ENCODE data around the gene RNPC3. TPM values are rescaled to one million over a fixed set of nuclear protein-coding genes. Genes with fewer than 3 reads are reported as not detected.

The RNPC3 gene, protein sequence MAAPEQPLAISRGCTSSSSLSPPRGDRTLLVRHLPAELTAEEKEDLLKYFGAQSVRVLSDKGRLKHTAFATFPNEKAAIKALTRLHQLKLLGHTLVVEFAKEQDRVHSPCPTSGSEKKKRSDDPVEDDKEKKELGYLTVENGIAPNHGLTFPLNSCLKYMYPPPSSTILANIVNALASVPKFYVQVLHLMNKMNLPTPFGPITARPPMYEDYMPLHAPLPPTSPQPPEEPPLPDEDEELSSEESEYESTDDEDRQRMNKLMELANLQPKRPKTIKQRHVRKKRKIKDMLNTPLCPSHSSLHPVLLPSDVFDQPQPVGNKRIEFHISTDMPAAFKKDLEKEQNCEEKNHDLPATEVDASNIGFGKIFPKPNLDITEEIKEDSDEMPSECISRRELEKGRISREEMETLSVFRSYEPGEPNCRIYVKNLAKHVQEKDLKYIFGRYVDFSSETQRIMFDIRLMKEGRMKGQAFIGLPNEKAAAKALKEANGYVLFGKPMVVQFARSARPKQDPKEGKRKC
- total RNA-seq = 35.4 TPM
- long read RNA-seq, transcript RNPC3-202 (15 exons, 2,013 nt) = major isoform, 5 of 48 reads
- long read RNA-seq, partial matches to known transcripts = 11 of 48 reads
- long read RNA-seq, other reads (novel, unspliced or antisense) = 30 of 48 reads

DNA sequence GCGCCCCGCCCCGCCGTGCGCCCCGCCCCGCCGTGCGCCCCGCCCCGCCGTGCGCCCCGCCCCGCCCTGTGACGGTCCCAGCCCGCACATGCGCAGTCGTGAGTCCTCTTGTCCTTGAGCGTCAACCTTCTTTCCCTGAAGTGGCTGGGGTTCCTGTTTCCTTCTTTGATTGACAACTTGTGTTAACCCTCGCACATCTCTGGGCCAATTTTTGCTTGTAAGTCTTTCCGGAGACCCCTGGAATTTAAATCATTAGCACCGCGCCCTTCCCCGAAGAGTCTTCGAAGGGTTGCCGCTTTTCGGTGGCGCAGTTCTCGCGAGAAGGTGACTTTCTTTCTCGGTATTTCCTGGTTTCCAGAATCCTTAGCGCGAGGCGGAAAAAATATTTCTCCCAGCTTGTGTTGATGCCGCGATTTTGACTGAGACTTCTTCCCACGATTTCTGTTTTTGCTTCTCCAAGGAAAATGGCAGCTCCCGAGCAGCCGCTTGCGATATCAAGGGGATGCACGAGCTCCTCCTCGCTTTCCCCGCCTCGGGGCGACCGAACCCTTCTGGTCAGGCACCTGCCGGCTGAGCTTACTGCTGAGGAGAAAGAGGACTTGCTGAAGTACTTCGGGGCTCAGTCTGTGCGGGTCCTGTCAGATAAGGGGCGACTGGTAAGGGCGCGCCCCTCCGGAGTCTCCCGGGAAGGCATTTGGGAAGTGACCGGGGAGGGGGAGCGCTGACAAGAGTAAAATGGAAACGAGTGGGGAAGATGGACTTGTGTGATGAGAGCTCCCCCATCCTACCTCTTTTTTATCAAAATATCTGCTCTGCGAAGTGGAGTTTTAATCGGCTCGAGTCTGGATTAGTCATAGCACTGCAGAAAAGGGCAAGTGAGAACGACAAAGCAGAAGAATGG lies at the start of gene RNPC3:
TSS of gene RNPC3 (plus strand) at position 93 of the 901 bp plus-strand sequence. CDS start at position 465, 372 bp downstream.
- H3K36me3 ChIP-seq = peaks cover 18% of the 10 kb centered on the region
- peaks cover 20% of the 10 kb centered on the region for H3K4me1 ChIP-seq
- H3K27ac ChIP-seq = peak within 1 kb of the TSS; percentile 95
- no peaks in the 10 kb centered on the region for H3K9me3 ChIP-seq
- intact Hi-C loops (cut with DNase I) = no loop called here
- TF ChIP-seq, protein P1, sequence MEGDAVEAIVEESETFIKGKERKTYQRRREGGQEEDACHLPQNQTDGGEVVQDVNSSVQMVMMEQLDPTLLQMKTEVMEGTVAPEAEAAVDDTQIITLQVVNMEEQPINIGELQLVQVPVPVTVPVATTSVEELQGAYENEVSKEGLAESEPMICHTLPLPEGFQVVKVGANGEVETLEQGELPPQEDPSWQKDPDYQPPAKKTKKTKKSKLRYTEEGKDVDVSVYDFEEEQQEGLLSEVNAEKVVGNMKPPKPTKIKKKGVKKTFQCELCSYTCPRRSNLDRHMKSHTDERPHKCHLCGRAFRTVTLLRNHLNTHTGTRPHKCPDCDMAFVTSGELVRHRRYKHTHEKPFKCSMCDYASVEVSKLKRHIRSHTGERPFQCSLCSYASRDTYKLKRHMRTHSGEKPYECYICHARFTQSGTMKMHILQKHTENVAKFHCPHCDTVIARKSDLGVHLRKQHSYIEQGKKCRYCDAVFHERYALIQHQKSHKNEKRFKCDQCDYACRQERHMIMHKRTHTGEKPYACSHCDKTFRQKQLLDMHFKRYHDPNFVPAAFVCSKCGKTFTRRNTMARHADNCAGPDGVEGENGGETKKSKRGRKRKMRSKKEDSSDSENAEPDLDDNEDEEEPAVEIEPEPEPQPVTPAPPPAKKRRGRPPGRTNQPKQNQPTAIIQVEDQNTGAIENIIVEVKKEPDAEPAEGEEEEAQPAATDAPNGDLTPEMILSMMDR (IDR thresholded peaks at IDR 0.05) = no peak
- ATAC-seq (peak; percentile 90), DNase-seq (peak; percentile 91)
- no peaks in the 10 kb centered on the region for H3K27me3 ChIP-seq
- peak within 1 kb of the TSS; percentile 95 for H3K4me3 ChIP-seq

DNA sequence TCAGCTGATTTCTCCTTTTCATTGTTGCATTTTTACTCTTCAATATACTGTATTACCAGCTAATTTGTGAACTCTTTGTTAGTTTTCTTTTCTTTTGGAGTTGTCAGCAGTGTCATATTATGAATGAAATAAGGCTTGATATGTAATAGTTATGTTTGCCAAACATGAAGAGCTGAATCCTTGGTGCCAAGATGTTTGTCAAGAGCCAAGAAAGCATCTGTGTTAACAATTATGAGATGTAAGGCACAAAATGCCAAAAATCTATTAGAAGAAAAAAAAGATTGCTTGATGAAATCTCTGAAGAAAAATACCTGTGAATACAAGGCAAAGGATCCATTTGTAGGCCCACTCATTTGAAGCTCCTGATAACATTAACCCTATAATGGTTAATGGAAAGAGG lies 48.4 kb upstream of the RNPC3 start:
- no peak for ATAC-seq

DNA sequence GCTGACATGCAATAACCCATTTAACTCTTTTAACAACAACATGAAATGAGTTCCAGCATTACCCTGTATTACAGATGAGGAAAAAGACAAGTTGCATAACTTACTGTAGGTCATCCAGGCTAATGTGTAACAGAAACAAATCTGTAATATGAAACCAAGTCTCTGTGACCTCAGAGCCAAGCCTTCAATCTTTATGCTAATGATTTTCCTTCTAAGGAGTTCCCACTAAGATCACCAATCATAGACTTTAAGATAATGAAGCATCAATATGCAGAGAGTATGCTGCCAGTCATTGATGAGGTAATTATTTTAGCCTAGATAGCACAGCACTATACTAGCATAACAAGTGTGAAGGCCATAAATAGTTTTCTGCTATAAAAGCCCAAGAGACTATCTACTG lies 35.6 kb upstream of the RNPC3 start:
- intact Hi-C loops (cut with DNase I) = no loop called here
- no peaks in the 10 kb centered on the region for H3K4me1 ChIP-seq
- H3K4me3 ChIP-seq = no peak overlapping the region
- DNase-seq = no peak
- H3K9me3 ChIP-seq = no peaks in the 10 kb centered on the region
- peak; percentile 43 for ATAC-seq
- H3K36me3 ChIP-seq = no peaks in the 10 kb centered on the region
- H3K27ac ChIP-seq = no peak overlapping the region
- TF ChIP-seq, protein P1 (IDR thresholded peaks at IDR 0.05) = no peak
- H3K27me3 ChIP-seq = no peaks in the 10 kb centered on the region

More for the DNA sequence above, 48.4 kb upstream of the RNPC3 start:
- H3K4me3 ChIP-seq = no peak overlapping the region
- no peak for DNase-seq
- H3K9me3 ChIP-seq = no peaks in the 10 kb centered on the region
- no peaks in the 10 kb centered on the region for H3K4me1 ChIP-seq
- TF ChIP-seq, protein P1 (IDR thresholded peaks at IDR 0.05) = no peak
- no peaks in the 10 kb centered on the region for H3K27me3 ChIP-seq
- H3K27ac ChIP-seq = no peak overlapping the region
- intact Hi-C loops (cut with DNase I) = no loop called here
- H3K36me3 ChIP-seq = no peaks in the 10 kb centered on the region

DNA sequence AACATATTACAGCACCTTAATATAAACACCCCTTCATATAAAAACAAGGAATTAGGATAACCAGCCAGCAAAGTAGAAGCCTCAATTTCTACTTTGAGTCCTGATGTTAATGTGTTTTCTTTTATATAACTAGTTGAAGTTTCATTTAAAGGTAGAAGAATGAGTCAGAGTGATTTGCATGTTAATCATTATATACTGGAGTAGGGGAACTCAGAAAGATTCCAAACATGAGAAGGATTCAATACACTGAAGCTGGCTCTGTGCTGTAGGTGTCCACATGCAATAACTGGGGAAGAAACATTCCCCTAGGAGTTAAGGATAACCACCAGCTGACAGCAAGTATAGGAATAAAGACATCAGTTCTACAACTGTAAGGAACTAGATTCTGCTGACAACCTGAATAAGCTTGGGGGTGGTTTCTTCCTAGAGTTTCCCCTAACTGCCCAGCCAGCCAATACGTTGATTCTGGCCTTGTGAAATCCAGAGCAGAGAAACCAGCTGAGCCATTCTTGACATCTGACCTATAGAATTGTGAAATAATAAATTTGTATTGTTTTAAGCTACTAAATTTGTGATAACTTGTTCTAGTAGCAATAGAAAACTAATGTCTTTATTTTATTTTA lies 33.4 kb upstream of the RNPC3 start:
- intact Hi-C loops (cut with DNase I) = no loop called here
- peak; percentile 41 for ATAC-seq

More for the DNA sequence above, 33.4 kb upstream of the RNPC3 start:
- Histone ChIP-seq H3K36me3 (no peaks in the 10 kb centered on the region), H3K4me1 (no peaks in the 10 kb centered on the region), H3K4me3 (no peak overlapping the region), H3K27me3 (no peaks in the 10 kb centered on the region), H3K9me3 (no peaks in the 10 kb centered on the region), H3K27ac (no peak overlapping the region)
- TF ChIP-seq, protein P1 (IDR thresholded peaks at IDR 0.05) = no peak
- DNase-seq = no peak

All from upper lobe of right lung (tissue), 1 donor.